GM19025 (cell line): ENCODE data around the gene HSD17B2.

ENCODE experiments used
- ATAC-seq: cut with Tn5 transposase; IDR thresholded peaks from one replicate; pipeline ENCODE4 v1.9.1; 2021; ENCODE audit warnings: mild to moderate bottlenecking, low read depth, moderate library complexity; ENCODE audit not compliant: unreplicated experiment

HSD17B2 gene

GRCh38 chr16:82046941-82047340 is 11.9 kb downstream of the HSD17B2 start:
- no peak for ATAC-seq

GRCh38 chr16:82047374-82047773 is 12.3 kb downstream of the HSD17B2 start:
- ATAC-seq, result no peak

GRCh38 chr16:82047787-82048186 is 12.7 kb downstream of the HSD17B2 start:
- ATAC-seq, result no peak

GRCh38 chr16:82049484-82049883 is 14.4 kb downstream of the HSD17B2 start:
- no peak for ATAC-seq

- no peak for ATAC-seq
These were observed 15.5 kb downstream of the HSD17B2 start for GRCh38 chr16:82050506-82050905.

GRCh38 chr16:82050909-82051357 is 15.9 kb downstream of the HSD17B2 start:
- ATAC-seq, result no peak

- ATAC-seq, result no peak
These were observed 16.6 kb downstream of the HSD17B2 start for GRCh38 chr16:82051656-82052055.

- no peak for ATAC-seq
These were observed 20.1 kb downstream of the HSD17B2 start for GRCh38 chr16:82055117-82055516.

GRCh38 chr16:82055728-82056549 is 20.9 kb downstream of the HSD17B2 start:
- no peak for ATAC-seq

GRCh38 chr16:82056550-82056896 is 21.5 kb downstream of the HSD17B2 start:
- no peak for ATAC-seq

- ATAC-seq, result no peak
These were observed 24.3 kb downstream of the HSD17B2 start for GRCh38 chr16:82059161-82059982.

- no peak for ATAC-seq
These were observed 24.9 kb downstream of the HSD17B2 start for GRCh38 chr16:82059983-82060421.

- ATAC-seq, result no peak
These were observed 26.9 kb downstream of the HSD17B2 start for GRCh38 chr16:82061861-82062525.

GRCh38 chr16:82062645-82063058 is 27.6 kb downstream of the HSD17B2 start:
- no peak for ATAC-seq

- no peak for ATAC-seq
These were observed 28.5 kb downstream of the HSD17B2 start for GRCh38 chr16:82063456-82064082.

GRCh38 chr16:82067042-82067803 is 32.2 kb downstream of the HSD17B2 start:
- no peak for ATAC-seq

GRCh38 chr16:82067804-82068325 is 32.8 kb downstream of the HSD17B2 start:
- ATAC-seq, result no peak

- ATAC-seq, result no peak
These were observed 35.8 kb downstream of the HSD17B2 start for GRCh38 chr16:82070656-82071369.

- no peak for ATAC-seq
These were observed 36.4 kb downstream of the HSD17B2 start for GRCh38 chr16:82071421-82071820.
